Activated naive CD8-positive, alpha-beta T cell (primary cell): ENCODE measurements around the gene FBXW2.

Experiments used
- H3K27ac Mint-ChIP-seq: one replicate; pipeline ENCODE4 v1.8.0; 2021; ENCODE audit warnings: mixed read lengths
- H3K27me3 Mint-ChIP-seq: one replicate; pipeline ENCODE4 v1.8.0; 2021; ENCODE audit warnings: mixed read lengths
- H3K36me3 Mint-ChIP-seq: one replicate; pipeline ENCODE4 v1.8.0; 2021; ENCODE audit warnings: mixed read lengths
- H3K4me1 Mint-ChIP-seq: one replicate; pipeline ENCODE4 v1.8.0; 2021; ENCODE audit warnings: low read depth, mixed read lengths
- H3K4me3 Mint-ChIP-seq: one replicate; pipeline ENCODE4 v1.8.0; 2021; ENCODE audit warnings: mild to moderate bottlenecking, mixed read lengths
- H3K9me3 Mint-ChIP-seq: one replicate; pipeline ENCODE4 v1.8.0; 2021; ENCODE audit warnings: low read depth, mixed read lengths

FBXW2 gene

DNA sequence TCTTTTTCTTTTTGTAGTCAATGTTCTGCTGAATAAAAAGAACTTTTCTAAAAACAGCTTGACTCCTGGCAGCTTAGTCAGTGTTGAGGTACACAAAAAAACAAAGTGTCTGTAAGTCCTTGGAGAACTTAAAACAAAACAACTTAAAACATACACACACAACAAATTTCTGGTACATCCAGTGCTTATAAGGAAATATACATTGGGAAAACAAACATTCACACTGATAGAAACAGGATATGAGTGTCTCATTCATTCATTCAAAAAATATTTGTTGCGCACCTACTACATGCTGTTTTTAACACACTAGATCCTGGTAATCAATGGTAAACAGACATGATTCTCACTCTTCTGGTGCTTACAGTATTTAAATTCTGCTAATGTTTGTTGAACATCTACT, 51.5 kb downstream of the FBXW2 start:
- H3K36me3 Mint-ChIP-seq, result no peaks in the 10 kb centered on the region
- H3K4me1 Mint-ChIP-seq, result no peaks in the 10 kb centered on the region
- H3K27ac Mint-ChIP-seq, result no peak overlapping the region
- no peak overlapping the region for H3K4me3 Mint-ChIP-seq
- no peaks in the 10 kb centered on the region for H3K27me3 Mint-ChIP-seq
- H3K9me3 Mint-ChIP-seq, result no peaks in the 10 kb centered on the region

DNA sequence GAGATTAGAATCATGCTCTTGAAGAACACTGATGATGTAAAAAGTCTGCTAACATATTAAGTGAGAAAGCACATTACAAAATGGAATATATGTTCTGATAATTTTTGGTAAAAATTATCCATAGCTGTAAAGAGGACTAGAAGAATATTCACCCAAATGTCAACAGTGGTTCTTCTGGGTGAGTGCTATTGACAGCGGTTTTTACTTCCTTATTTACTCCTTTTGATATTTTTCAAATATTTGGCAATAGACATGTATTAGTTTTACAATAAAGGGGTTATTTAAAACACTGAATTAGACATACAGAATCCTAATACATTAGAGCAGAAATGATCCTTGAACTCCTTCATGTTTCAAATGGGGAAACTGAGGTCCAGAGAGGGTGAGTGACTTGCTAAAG, 52.0 kb downstream of the FBXW2 start:
- no peaks in the 10 kb centered on the region for H3K9me3 Mint-ChIP-seq
- H3K27me3 Mint-ChIP-seq, result no peaks in the 10 kb centered on the region
- no peaks in the 10 kb centered on the region for H3K36me3 Mint-ChIP-seq
- H3K27ac Mint-ChIP-seq, result no peak overlapping the region
- no peak overlapping the region for H3K4me3 Mint-ChIP-seq
- no peaks in the 10 kb centered on the region for H3K4me1 Mint-ChIP-seq

DNA sequence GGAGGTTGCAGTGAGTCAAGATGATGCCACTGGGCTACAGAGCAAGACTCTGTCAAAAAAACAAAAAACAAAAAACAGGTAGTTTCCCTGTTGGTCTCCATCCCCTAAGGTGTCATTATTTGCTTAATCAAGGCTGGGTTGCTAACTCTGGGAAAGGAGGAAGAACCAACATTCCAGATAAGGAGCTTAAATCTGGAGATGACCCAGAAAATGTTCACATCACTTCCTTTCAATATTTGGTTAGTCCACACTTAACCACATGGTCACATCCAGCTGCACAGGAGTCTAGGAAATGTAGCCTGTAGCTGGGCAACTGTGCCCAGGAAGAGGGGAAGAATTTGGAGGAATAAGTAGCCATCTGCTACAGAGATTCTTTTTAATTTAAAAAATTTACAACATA, 53.1 kb downstream of the FBXW2 start:
- H3K4me3 Mint-ChIP-seq, result no peak overlapping the region
- no peaks in the 10 kb centered on the region for H3K9me3 Mint-ChIP-seq
- no peaks in the 10 kb centered on the region for H3K36me3 Mint-ChIP-seq
- peaks cover 2% of the 10 kb centered on the region for H3K4me1 Mint-ChIP-seq
- no peaks in the 10 kb centered on the region for H3K27me3 Mint-ChIP-seq
- H3K27ac Mint-ChIP-seq, result no peak overlapping the region

DNA sequence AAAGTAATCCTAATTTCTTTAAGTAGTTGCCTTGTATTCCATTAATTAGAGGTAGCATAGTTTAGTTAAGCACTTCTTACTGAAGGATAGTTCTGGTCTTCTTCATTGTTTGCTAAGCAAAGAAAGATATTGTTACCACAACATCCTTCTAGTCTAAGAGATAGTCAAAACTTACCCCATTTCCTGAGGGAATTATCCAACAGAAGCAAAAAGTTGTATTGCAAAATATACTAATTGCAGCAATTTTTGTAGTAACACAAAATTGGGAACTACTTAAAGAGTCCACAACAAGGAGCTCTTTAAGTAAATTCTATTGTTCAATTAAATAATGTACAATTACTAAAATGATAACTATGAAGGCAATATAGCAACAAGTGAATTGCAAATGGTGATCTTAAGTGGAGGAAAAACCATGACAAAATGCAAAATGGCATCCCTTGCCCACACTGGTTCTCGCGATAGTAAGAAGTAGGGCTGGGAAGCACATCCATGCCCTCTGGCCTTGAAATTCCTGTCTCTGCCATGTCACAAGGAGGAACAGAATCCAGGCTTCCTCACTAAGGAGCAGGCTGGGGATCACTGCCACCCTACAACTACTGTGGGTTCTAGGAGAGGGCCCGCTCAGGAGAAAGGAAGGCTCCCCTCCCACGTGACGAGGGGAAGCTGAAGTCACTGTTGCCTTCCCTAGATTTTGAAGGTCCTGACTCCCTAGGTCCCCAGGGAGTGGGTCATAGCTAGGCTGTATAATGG, 55.6 kb downstream of the FBXW2 start:
- Mint-ChIP-seq H3K4me1 (peaks cover 6% of the 10 kb centered on the region), H3K27me3 (no peaks in the 10 kb centered on the region), H3K36me3 (no peaks in the 10 kb centered on the region), H3K27ac (no peak overlapping the region), H3K9me3 (no peaks in the 10 kb centered on the region), H3K4me3 (no peak overlapping the region)

DNA sequence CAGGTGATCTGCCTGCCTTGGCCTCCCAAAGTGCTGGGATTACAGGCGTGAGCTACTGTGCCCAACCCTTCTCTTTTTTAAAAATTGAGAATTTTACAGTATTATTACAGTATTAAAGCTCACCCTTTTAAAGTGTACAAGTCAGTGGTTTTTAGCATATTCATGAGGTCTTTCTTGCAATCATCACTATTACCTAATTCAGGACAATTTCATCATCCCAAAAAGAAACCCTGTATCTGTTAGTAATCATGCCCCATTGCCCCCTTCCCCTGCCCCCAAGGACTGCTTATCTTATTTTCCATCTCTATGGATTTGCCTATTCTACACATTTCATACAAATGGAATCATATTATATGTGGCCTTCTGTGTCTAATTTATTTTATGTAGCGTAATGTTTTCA, 56.3 kb downstream of the FBXW2 start:
- Mint-ChIP-seq H3K36me3 (no peaks in the 10 kb centered on the region), H3K27me3 (no peaks in the 10 kb centered on the region), H3K9me3 (no peaks in the 10 kb centered on the region), H3K4me3 (no peak overlapping the region), H3K27ac (no peak overlapping the region), H3K4me1 (peaks cover 6% of the 10 kb centered on the region)

DNA sequence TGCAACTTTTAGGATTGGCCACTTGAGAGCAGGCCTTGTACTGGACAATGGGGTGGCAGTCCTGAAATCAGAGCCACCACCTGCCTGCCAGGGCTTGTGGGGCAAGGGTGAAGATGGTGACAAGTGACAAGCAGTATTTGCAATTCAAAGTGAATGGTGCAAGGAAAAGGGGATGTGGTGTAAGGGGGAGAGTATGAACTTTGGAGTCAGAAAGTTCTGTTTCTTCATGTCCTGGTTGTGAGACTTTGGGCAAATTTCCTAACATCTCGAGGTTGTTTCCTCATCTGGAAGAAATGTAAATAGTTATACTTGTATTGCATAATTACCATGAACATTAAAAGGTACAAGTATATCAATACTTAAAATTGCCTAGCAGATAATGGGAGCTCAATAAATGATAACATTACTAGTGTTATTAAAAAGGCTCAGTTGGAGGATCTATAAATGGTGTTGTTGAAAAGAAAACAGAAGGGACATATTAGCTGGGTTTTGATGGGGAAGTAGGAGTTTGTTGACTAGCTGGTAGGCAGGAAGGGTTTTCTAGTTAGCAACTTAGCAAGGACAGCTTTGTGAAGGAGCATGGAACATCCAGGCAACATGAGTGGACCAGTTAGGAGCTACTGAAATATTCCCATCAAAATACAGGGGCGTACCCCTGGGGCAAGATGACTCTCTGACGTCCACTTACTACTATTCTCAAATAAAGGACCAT, 57.6 kb downstream of the FBXW2 start:
- no peaks in the 10 kb centered on the region for H3K36me3 Mint-ChIP-seq
- H3K27me3 Mint-ChIP-seq, result no peaks in the 10 kb centered on the region
- H3K4me3 Mint-ChIP-seq, result no peak overlapping the region
- H3K4me1 Mint-ChIP-seq, result peaks cover 6% of the 10 kb centered on the region
- H3K27ac Mint-ChIP-seq, result no peak overlapping the region
- no peaks in the 10 kb centered on the region for H3K9me3 Mint-ChIP-seq

DNA sequence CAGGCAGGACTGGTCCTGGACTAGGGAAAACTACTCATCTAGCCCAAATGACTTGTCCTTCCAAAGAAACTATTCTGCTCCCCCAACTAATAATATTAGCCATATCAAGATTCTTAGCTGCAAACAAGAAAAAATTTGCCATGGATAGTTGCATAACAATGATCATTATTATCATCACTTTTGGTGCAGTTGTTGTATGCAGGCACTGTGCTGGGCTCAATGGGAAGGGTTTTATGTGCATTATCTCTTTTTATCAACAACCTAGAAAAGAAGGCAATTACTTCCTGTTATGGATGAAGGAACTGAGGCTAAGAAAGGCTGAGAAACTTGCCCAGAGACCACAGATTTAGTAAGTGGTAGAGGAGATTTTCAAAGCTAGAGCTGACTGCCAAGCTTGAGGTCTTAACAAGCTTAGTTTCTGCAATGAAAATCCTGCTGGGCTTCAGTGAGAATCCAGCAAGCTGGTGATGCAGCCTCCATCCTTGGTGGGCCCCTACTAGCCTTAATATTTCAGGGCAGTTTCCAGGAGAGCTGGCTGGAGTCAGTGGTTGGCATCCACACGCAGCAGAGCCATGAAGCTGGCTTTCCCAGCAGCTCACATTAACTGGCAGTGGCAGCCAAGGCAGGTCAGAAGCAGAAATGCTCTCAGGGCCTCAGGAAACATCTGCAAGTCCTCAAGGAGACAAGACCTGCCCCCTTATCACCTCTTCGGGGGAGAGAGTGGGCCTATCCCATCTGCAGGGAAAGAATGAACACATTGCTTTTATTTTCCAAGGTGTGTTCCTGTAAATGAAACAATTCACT, 58.4 kb downstream of the FBXW2 start:
- Mint-ChIP-seq H3K4me1 (peaks cover 6% of the 10 kb centered on the region), H3K9me3 (no peaks in the 10 kb centered on the region), H3K36me3 (no peaks in the 10 kb centered on the region), H3K27ac (no peak overlapping the region), H3K4me3 (no peak overlapping the region), H3K27me3 (no peaks in the 10 kb centered on the region)

DNA sequence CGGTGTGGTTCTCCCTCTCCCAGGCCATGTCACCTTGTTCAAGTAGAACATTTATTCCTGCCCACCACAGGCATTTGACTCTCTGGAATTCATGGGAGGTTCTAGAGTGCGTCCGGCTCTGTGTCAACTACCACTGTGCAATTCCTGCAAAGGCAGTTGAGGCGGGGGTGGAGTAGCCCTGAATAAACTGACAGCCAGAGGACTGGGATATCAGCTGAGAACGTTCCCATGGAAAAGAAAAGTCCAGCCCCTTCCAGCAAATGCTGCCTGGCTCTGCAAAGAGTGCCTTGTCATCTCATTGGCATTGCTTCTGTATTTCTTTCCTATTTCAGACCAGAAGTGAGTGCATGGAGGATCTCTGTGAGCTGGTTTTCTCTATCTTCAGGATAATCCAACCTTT, 60.0 kb downstream of the FBXW2 start:
- Mint-ChIP-seq H3K36me3 (no peaks in the 10 kb centered on the region), H3K4me1 (peaks cover 6% of the 10 kb centered on the region), H3K27ac (no peak overlapping the region), H3K27me3 (no peaks in the 10 kb centered on the region), H3K4me3 (no peak overlapping the region), H3K9me3 (no peaks in the 10 kb centered on the region)

DNA sequence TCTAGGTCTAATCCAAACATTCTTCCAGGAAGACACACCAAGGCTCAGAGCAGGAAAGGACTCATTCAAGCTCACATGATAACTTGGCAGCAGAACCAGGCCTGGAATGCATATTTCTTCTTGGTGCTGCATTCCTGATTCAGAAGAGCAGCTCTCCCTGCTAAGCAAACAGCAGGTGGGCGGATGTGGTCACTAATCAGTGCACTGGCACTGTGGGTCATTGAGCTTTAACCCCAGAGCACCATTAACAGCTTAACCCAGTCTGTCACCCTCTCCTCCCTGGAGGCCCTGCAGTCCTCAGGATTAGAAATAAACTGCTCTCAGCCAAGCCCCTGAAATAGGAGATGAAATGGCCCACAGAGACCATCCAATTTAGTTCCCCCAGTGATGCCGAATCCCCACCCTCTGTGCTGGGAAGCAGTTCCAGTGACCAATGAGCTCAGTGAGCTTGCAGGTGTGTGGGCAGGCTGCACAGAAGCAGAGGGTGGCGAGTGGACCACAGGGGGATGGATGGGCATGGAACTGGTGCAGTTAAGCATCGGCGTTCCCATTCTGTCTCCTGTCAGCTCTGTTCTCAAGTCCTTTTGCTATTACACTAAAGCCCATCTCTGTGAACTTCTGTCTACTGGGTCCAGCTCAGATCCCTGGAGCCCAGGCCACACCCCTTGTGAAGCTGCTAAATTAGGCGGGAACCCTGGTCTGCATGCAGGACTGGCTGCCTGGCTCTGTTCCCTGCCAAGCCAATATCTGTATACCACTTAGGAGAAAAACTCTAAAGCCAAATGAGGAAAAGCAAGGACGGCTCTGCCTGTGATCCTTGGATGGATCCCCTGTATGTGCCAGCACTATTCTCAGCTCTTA, 62.3 kb downstream of the FBXW2 start:
- no peaks in the 10 kb centered on the region for H3K27me3 Mint-ChIP-seq
- H3K4me3 Mint-ChIP-seq, result no peak overlapping the region
- H3K36me3 Mint-ChIP-seq, result no peaks in the 10 kb centered on the region
- H3K4me1 Mint-ChIP-seq, result peaks cover 6% of the 10 kb centered on the region
- H3K27ac Mint-ChIP-seq, result no peak overlapping the region
- no peaks in the 10 kb centered on the region for H3K9me3 Mint-ChIP-seq

DNA sequence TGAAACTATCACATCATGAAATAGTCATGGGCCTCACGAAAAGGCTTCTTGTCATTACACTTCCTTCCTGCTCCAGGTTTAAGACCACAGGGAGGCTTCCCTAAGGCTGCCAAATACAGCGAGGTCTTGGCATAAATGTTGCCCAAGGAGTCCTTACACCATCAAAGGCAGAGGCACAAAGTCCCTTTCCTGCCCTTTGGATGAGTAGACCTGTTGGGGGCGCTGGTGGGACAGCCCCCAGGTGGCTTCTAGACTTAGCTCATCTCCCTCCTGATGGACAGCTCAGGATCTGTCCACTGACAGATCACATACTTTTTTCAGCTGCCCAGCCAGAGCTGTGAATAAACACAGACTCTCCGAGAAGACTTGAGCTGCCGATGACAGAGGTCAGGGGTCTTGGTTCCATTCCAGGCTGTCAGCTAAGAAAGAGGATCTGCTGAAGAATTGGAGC, 63.4 kb downstream of the FBXW2 start:
- no peaks in the 10 kb centered on the region for H3K27me3 Mint-ChIP-seq
- no peak overlapping the region for H3K4me3 Mint-ChIP-seq
- H3K27ac Mint-ChIP-seq, result no peak overlapping the region
- H3K36me3 Mint-ChIP-seq, result no peaks in the 10 kb centered on the region
- H3K9me3 Mint-ChIP-seq, result no peaks in the 10 kb centered on the region
- H3K4me1 Mint-ChIP-seq, result peaks cover 3% of the 10 kb centered on the region

DNA sequence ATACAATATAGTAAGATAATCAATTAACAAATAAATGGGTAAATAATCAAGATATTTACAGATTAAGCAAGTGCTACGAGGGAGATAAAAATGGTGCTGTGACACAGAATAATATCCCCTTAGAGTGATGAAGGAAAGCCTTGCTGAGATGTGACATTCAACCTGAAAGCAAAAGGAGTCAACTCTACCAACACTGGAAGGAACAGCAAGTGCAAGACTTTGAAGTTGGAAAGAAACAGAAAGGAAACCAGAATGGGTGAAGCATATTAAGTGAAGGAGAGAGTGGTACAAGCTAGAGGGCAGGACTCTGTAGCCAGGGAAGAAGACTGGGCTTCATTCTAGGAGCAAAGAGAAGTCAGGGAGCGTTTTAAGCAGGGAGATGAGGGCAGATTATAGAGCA, 66.7 kb downstream of the FBXW2 start:
- no peak overlapping the region for H3K27ac Mint-ChIP-seq
- H3K4me1 Mint-ChIP-seq, result no peaks in the 10 kb centered on the region
- H3K36me3 Mint-ChIP-seq, result no peaks in the 10 kb centered on the region
- no peaks in the 10 kb centered on the region for H3K9me3 Mint-ChIP-seq
- no peak overlapping the region for H3K4me3 Mint-ChIP-seq
- H3K27me3 Mint-ChIP-seq, result no peaks in the 10 kb centered on the region

DNA sequence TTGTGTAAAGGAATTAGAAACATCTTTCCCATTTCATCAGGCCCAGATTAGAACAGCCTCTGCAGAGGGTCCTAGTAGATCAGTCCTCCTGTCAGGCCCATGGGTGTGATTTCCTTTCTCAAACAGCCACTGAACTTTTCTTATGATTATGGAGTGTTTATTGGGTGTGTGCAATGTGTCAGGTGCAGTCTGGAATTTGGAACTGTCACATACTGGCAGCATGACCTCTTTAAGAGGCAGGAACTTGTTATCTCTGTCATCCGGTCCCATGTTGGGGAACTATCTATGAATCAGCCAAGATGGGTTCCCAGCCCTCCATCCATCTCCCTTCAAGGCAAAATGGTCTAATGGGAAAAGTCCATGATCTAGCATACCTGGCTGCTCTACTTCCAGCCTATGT, 67.3 kb downstream of the FBXW2 start:
- Mint-ChIP-seq H3K27ac (no peak overlapping the region), H3K4me1 (no peaks in the 10 kb centered on the region), H3K27me3 (no peaks in the 10 kb centered on the region), H3K9me3 (no peaks in the 10 kb centered on the region), H3K4me3 (no peak overlapping the region), H3K36me3 (no peaks in the 10 kb centered on the region)

DNA sequence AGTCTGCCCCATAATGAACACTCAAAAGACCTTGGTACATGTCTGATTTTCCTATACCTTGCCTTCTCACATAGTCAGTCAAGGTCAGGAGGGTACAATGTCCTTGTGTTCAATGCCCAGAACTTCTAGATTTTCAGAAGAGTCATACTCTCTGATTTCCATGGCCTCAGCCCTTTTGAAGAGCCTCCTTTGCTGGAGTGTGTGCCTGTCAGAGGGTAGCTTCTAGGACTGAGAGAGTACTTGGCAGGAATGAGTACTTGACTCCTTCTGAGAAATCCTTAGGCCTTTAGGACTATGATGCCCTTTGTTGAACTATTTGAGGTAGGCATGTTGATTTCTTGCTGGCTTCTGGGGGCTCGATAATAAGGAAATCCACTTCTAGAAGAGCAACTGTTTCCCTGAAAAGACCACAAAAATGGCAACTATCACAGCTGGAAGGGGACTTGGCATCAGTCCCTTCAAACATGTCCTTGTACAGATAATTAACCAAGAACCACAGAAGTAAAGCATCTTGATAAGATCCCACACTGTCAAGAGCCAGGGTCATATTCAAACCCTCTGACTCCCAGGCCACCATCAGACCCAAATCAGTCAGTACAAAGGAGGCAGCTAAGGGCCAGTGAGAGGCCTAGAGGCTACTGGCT, 68.3 kb downstream of the FBXW2 start:
- Mint-ChIP-seq H3K27ac (no peak overlapping the region), H3K4me3 (no peak overlapping the region), H3K4me1 (no peaks in the 10 kb centered on the region), H3K36me3 (no peaks in the 10 kb centered on the region), H3K27me3 (no peaks in the 10 kb centered on the region), H3K9me3 (no peaks in the 10 kb centered on the region)

DNA sequence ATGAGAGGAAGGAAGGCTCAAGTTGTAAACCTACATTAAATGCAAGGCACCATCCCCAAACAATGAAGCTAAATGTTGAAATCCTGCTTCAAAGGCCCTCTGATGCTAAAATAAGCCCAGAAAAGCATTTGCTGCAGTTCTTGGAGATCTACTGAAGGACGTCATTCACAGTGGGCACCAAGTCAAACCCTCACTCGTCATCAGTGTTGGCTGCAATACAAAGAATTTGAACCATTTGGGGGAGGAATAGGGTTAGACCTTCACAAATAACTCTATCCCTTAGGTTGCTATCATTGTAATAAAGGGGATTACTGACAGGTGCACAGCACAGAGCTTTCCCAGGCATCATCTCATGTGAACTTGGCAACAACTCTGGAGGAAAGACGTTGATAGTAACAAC, 69.7 kb downstream of the FBXW2 start:
- H3K4me3 Mint-ChIP-seq, result no peak overlapping the region
- H3K27ac Mint-ChIP-seq, result no peak overlapping the region
- no peaks in the 10 kb centered on the region for H3K4me1 Mint-ChIP-seq
- no peaks in the 10 kb centered on the region for H3K9me3 Mint-ChIP-seq
- H3K36me3 Mint-ChIP-seq, result no peaks in the 10 kb centered on the region
- H3K27me3 Mint-ChIP-seq, result no peaks in the 10 kb centered on the region
